Midbrain (tissue), 1 donor: Measurements from ENCODE around the gene ABCA13.
A peak's percentile ranks its signal among the peaks of the same experiment; 100 is the strongest.

ENCODE experiments used
- DNase-seq: peaks from one replicate; lab custom pipeline; 2025; lab: John Stamatoyannopoulos, UW

Gene ABCA13

GRCh38 chr7:48242846-48243245, 71.6 kb downstream of the ABCA13 start:
- DNase-seq = no peak

GRCh38 chr7:48244864-48245271, 73.6 kb downstream of the ABCA13 start:
- DNase-seq = peak; percentile 29

- DNase-seq = peak; percentile 9
Observed at GRCh38 chr7:48245751-48246472, 74.7 kb downstream of the ABCA13 start.

GRCh38 chr7:48249166-48249565, 77.9 kb downstream of the ABCA13 start:
- no peak for DNase-seq

DNA sequence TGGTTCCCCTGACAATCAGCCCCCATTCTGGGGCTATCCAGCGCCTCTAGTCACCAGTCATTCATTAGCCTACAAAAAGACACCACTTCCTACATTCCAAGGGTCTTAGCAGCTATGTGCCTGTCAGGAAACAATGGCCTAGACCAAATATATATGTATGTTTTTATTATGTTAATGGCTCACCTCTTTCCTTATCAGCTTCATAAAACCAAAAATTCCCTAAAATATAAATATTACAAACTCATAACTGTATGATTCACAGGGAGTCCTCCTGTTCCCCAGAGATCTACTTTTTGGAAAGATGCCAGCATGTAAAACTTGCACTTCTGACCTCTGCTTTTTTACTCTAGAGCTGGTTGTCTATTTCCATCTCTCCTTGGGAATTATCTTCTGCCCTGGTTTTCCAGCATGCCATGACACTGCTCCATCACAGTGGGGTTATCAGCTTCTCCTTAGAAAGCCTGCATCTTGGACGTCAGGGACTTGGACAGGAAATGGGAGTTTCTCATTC, 79.2 kb downstream of the ABCA13 start:
- DNase-seq = no peak

DNA sequence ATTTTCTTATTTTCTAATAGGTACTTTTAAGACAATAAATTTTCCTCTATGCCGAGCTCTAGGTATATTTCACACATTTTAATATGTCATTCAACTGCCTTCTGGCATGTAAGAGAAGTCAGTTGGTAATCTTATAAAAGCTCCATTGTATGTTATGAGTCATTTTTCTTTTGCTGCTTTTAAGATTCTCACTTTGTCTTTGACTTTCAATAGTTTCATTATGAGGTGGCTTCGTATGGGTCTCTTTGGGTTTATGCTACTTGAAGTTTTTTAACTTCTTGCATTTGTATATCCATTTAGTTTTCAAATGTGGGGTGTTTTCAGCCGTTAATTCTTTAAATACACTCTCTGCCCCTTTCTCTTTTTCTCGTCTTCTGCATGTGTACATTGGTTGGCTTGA, 80.5 kb downstream of the ABCA13 start:
- no peak for DNase-seq

DNA sequence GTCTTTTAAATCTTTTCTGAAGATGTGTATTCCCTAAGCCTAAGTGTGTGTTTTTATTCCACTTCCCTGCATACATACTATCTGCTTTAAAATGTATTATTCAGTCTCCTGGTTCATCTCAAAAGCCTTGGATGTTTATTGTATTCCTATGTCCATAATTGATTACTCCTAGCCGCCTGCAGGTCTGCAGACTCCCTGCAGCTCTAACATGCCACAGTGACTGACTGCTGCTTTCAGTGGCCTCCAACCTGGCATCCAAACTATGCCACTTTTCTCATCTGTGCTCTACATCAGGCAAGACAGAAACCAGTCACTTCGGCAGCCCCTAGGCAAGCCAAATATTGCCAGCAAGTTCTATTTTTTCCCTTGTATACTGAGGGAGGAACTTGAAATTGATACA, 81.7 kb downstream of the ABCA13 start:
- no peak for DNase-seq

GRCh38 chr7:48255046-48255445, 83.8 kb downstream of the ABCA13 start:
- DNase-seq = no peak

DNA sequence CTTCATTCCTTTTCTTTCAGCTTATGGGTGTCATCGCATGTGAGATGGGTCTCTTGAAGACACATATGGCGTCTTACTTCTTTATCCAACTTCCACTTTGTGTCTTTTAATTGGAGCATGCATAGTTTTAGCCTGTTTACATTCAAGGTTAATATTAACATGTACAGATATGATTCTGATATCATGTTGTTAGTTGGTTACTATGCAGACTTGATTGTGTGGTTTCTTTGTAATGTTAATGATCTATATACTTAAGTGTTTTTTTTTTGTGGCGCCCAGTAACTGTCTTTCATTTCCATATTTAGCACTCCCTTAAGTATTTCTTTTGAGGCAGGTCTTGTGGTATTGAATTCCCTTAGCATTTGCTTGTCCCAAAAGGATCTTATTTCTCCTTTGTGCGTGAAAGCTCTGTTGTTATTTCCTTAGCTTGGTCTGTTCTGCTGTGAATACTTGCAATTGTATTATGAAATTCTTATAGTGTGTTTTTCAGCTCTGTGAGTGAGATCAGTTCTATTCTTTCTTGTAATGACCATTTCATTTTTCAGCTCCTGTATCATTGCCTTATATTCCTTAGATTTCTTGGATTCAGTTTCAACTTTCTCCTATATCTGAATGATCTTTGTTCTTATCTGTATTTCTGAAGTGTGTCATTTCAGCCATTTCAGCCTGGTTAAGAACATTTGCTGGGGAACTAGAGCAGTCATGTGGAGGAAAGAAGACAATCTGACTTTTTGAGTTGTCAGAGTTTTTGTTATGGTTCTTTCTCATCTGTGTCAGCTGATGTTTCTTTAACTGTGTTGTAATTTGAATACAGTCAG, 88.4 kb downstream of the ABCA13 start:
- no peak for DNase-seq

DNA sequence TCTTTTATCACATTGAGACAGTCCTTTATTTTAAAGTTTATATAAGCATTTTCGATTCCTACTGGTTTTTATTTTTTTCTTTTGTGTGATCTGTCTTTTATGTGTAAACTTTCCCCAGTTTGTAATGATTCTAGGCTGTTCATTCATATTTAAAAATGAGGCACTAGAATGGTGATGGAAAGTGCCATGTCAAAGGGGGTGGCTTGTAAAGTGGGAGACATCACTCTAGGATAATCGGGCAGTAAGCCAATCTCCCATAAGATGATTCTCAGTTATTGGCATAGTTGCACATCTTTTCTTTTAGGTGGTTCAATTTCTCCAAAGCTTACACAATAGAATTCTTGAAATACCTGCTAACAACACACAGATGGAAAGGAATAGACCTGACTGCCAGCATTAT, 90.4 kb downstream of the ABCA13 start:
- DNase-seq = no peak

DNA sequence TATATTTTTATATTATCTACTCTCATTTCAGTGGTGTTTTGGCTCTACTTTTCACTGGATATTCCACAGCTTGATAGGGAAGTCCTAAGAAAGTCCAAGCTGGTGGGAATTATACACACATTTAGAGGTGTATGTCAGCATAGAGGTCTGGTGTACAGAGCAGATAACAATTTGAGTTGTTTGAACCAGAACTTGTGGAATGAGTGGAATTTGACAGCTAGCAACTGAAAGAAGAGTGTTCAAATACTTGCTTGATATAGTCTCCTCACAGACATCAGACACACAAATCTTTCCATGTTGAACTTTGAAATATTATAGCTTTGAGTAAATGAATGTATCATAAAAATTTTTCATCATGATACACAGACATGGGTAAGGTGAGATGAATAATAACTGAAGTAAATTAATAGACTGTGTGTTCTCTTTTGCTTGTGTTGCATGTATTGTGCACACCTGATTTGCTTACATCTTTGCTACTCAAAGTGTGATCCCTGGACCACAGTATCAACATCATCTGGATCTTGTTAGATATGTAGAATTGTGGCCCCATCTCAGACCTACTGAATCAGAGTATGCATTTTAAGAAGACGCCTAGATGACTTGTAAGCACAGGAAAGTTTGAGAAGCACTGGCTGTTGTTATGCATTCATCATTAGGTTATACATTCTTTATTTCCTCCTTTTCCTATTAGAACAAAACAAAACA, 91.5 kb downstream of the ABCA13 start:
- DNase-seq = no peak

GRCh38 chr7:48263311-48263650, 92.0 kb downstream of the ABCA13 start:
- DNase-seq = no peak

GRCh38 chr7:48269066-48269465, 97.8 kb downstream of the ABCA13 start:
- DNase-seq = no peak

GRCh38 chr7:48274662-48275061, 103.4 kb downstream of the ABCA13 start:
- no peak for DNase-seq

DNA sequence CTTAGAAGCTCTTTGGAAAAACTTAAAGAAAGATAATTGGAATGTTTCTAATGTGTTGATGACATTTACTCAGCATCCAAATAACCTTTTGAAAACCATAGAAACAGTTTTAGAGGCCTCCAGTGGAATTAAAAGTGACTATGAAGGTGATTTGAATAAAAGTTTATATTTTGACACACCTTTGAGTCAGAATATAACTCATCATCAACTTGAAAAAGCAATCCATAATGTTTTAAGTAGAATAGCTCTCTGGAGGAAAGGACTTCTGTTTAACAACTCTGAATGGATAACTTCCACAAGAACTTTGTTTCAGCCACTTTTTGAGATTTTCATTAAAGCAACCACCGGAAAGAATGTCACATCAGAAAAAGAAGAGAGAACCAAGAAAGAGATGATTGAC, 108.2 kb downstream of the ABCA13 start:
- no peak for DNase-seq

DNA sequence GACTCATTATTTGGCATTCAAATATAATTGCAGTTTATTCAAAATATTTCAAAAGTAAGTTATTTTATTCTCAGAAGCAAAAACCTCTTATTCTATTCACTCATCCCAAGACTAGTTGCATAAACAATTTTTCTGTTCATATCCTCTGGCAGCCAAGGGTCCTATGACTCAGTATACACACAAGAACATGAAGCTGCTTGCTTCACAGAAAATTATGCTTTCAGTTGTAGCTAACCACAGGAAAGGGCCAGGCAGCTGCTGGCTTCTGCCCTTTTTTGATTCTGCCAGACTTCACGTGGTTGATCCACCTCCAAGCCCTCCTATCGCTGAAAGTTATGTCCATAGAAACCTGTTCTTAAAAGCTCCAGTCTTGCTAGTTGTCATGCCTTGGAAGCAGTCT, 108.8 kb downstream of the ABCA13 start:
- DNase-seq = no peak

- no peak for DNase-seq
Observed at GRCh38 chr7:48285373-48285772, 114.1 kb downstream of the ABCA13 start.

- DNase-seq = no peak
Observed at GRCh38 chr7:48286836-48287235, 115.6 kb downstream of the ABCA13 start.

DNA sequence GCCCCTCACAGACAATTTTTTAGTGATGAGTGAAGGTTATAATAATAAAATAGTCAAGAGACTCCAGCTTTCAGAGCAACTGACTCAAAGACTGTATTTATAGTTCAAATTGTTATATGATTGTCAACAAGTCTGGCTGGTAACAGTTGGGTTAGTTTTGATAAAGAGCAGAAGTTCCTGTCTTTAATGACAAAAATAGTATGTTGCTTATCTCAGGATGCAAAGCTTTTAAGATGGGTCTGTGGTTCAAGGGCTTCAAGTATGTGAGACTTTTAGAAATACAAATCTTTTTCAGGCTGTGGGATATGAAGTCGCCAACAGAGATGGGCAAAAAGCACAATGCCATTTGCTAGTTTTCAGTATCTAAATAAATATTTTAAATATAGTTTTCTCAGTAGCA, 118.4 kb downstream of the ABCA13 start:
- DNase-seq = no peak

GRCh38 chr7:48292949-48293348, 121.7 kb downstream of the ABCA13 start:
- no peak for DNase-seq

DNA sequence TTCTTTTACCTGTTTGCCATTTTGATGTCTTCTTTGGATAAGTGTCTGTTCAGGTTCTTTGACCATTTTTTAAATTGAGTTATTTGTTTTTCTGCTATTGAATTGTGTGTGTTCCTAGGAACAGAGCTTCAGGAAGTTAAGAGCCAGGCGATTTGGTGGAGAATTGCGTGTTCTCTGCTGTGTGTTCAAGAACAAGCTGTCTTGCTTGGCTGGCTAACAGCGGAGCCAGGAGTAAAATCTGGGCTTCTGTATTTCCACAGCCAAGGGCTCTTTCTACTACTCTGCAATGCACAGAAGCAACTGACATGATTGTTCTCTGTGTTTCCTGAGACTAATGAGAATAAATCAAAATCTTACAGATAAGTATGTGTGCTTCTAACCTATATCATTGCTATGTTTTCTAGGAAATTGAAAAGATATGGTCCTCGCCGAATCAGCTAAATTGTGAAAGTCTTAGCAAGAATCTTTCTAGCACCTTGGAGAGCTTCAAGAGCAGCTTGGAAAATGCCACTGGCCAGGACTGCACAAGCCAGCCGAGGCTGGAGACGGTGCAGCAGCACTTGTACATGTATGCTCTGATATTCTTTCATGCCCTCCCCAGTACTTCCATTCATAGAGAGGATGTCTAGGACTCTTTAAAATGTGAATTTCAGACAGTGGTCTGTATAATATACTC, 124.2 kb downstream of the ABCA13 start:
- no peak for DNase-seq

DNA sequence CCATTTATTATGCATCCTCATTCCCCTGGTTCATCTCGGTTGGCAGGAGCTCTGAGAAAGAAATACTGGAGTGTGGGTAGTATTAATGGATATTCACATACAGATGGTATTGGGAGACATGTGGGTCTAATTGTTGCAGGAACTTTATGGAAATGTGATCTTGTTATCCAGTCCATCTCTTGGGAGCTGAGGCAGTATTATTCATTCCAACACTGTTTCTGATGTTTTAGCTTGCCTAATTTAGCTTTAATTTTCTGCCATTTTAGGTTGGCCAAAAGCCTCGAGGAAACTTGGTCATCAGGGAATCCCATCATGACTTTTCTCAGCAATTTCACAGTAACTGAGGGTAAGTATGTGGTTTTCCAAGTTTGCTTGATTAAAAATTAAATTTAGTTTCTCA, 125.7 kb downstream of the ABCA13 start:
- DNase-seq = no peak
